HEK293T (cell line): ENCODE data around the gene TMEM243.

Experiments
- CTCF ChIA-PET: fragments of 350-600 bp; formaldehyde crosslinking; extraction: SDS; loops from one replicate; lab custom pipeline; 2021; ENCODE audit warnings: antibody characterized with exemption, inconsistent platforms; lab: Yijun Ruan, JAX
- POLR2A ChIA-PET: fragments of 350-600 bp; formaldehyde crosslinking; extraction: SDS; loops from one replicate; lab custom pipeline; 2020; ENCODE audit warnings: antibody characterized with exemption, inconsistent platforms; lab: Yijun Ruan, JAX
- DNase-seq: peaks from one replicate; pipeline ENCODE4 v3.0.0; 2012; ENCODE audit warnings: mixed read lengths; ENCODE audit errors: extremely low spot score
- ARNT ChIP-seq: fragments of 450-650 bp; IDR thresholded peaks from 2 replicates; pipeline ENCODE4 v1.6.1; 2017; ENCODE audit warnings: mild to moderate bottlenecking
- BHLHE40 ChIP-seq: fragments of 450-650 bp; IDR thresholded peaks from 2 replicates; pipeline ENCODE4 v1.6.1; 2016; ENCODE audit warnings: mild to moderate bottlenecking, moderate library complexity, borderline replicate concordance
- CTBP1 ChIP-seq: fragments of 450-650 bp; IDR thresholded peaks from 2 replicates; pipeline ENCODE4 v1.6.1; 2016; ENCODE audit warnings: borderline replicate concordance
- ELF4 ChIP-seq: fragments of 450-650 bp; IDR thresholded peaks from 2 replicates; pipeline ENCODE4 v1.6.1; 2017; ENCODE audit warnings: antibody characterized with exemption
- FOXA1 ChIP-seq: fragments of 450-650 bp; IDR thresholded peaks from 2 replicates; pipeline ENCODE4 v1.6.1; 2016; ENCODE audit warnings: mild to moderate bottlenecking
- FOXK2 ChIP-seq: fragments of 450-650 bp; IDR thresholded peaks from 2 replicates; pipeline ENCODE4 v1.6.1; 2016; ENCODE audit warnings: mild to moderate bottlenecking
- FOXM1 ChIP-seq: fragments of 450-650 bp; IDR thresholded peaks from 2 replicates; pipeline ENCODE4 v1.6.1; 2017; ENCODE audit warnings: mild to moderate bottlenecking, borderline replicate concordance
- HDGF ChIP-seq: fragments of 450-650 bp; IDR thresholded peaks from 2 replicates; pipeline ENCODE4 v1.6.1; 2017; ENCODE audit warnings: antibody characterized with exemption, borderline replicate concordance
- L3MBTL2 ChIP-seq: fragments of 450-650 bp; conservative IDR thresholded peaks from 2 replicates; pipeline ENCODE4 v1.6.1; 2016; ENCODE audit warnings: mild to moderate bottlenecking
- LEF1 ChIP-seq: fragments of 450-650 bp; IDR thresholded peaks from 2 replicates; pipeline ENCODE4 v1.6.1; 2017; ENCODE audit warnings: mild to moderate bottlenecking, borderline replicate concordance
- NFRKB ChIP-seq: fragments of 450-650 bp; IDR thresholded peaks from 2 replicates; pipeline ENCODE4 v1.6.1; 2016; ENCODE audit warnings: mild to moderate bottlenecking, moderate library complexity
- SP1 ChIP-seq: fragments of 450-650 bp; IDR thresholded peaks from 2 replicates; pipeline ENCODE4 v1.6.1; 2017
- SUZ12 ChIP-seq: fragments of 450-650 bp; IDR thresholded peaks from 2 replicates; pipeline ENCODE4 v1.6.1; 2016; ENCODE audit warnings: mild to moderate bottlenecking
- TARDBP ChIP-seq: fragments of 450-650 bp; IDR thresholded peaks from 2 replicates; pipeline ENCODE4 v1.6.1; 2016
- ZNF384 ChIP-seq: fragments of 450-650 bp; IDR thresholded peaks from 2 replicates; pipeline ENCODE4 v1.6.1; 2016
- TF ChIP-seq, protein P1 (sequence below): fragments of 450-650 bp; IDR thresholded peaks from 2 replicates; pipeline ENCODE4 v1.6.1; 2016

Gene TMEM243

DNA sequence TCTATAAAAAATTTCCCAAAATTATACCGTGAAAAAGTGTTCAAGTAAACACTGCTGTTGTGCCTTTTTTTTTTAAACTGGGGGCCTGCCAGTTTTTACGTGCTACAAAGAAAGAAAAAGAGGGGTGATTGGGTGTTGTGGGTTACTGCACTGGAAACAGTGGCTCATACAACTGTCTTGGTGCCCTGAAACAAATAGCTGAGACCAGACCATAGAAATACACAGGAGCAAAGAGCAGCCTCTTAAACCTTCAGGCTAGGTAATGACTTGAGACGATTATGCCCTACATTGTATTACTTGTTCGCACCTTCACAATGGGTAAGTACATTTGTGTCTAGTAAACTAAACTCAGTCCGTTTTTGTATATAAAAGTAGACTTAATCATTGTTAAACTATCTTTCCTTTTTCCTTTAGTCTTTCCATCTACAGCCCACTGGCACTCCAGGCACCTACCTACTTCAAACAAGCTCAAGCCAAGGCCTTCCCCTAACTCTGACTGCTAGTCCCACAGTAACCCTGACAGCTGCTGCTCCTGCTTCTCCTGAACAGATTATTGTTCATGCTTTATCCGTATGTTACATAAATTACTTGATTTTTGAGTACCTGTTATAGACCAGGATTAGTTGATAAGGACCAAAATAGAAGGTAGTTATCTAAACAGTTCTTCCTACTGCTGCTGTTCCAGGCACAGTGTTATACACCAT, 26.6 kb downstream of the TMEM243 start:
- CTCF ChIA-PET, result no interaction called here
- POLR2A ChIA-PET, result no interaction called here
- no peak for DNase-seq
- no peak for TF ChIP-seq FOXA1
- no peak for TF ChIP-seq FOXK2
- no peak for TF ChIP-seq SUZ12
- no peak for TF ChIP-seq CTBP1
- TF ChIP-seq NFRKB, result no peak
- no peak for TF ChIP-seq HDGF
- TF ChIP-seq ELF4, result no peak
- TF ChIP-seq ZNF384, result no peak
- TF ChIP-seq FOXM1, result no peak
- no peak for TF ChIP-seq LEF1
- no peak for TF ChIP-seq TARDBP
- no peak for TF ChIP-seq BHLHE40
- no peak for TF ChIP-seq ARNT
- TF ChIP-seq, protein P1, sequence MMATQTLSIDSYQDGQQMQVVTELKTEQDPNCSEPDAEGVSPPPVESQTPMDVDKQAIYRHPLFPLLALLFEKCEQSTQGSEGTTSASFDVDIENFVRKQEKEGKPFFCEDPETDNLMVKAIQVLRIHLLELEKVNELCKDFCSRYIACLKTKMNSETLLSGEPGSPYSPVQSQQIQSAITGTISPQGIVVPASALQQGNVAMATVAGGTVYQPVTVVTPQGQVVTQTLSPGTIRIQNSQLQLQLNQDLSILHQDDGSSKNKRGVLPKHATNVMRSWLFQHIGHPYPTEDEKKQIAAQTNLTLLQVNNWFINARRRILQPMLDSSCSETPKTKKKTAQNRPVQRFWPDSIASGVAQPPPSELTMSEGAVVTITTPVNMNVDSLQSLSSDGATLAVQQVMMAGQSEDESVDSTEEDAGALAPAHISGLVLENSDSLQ, result no peak
- no peak for TF ChIP-seq L3MBTL2

DNA sequence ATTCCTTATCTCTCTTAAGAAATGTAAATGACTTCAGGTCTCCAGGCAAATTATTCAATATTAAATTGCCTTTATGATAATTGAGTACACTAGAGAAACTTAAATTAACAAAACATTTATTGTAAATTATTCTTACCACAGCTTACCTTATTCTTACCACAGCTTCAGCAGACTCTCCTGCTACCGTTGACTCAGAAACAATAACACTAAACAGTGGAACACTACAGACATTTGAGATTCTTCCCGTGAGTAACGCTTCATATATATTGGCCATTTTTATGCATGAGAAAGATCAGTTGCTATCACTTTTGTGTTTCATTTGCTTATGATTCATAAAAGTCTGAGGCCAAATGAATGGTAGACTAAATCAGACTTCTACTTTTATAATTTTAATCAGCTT, 28.7 kb downstream of the TMEM243 start:
- no peak for DNase-seq
- CTCF ChIA-PET, result no interaction called here
- TF ChIP-seq HDGF (no peak), FOXA1 (no peak), L3MBTL2 (no peak), ELF4 (no peak), CTBP1 (no peak), LEF1 (no peak), SP1 (no peak), ARNT (no peak), TARDBP (no peak)
- POLR2A ChIA-PET, result no interaction called here

DNA sequence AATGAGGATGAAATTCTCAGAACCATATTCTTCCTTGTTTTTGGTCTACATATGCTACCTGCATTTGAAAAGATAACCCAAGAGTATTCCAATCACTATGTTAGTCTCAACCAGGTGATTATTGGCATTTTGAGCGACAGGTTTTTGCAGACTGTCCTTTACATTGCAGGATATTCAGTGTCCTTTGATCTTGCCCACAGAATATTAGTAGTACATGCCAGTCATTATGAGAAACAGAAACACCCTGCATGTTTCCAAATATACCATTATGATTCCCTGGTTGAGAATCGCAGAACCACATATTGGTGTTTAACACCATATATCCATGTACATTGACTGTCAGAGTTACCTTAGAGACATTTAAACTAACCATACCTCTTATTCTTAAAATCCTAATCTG, 30.6 kb downstream of the TMEM243 start:
- CTCF ChIA-PET, result no interaction called here
- no peak for DNase-seq
- TF ChIP-seq, protein P1, result no peak
- TF ChIP-seq HDGF (no peak), L3MBTL2 (no peak), FOXK2 (no peak), ELF4 (no peak), NFRKB (no peak), CTBP1 (no peak), ARNT (no peak), BHLHE40 (no peak), TARDBP (no peak), SUZ12 (no peak), FOXM1 (no peak), SP1 (no peak), LEF1 (no peak)
- POLR2A ChIA-PET, result no interaction called here

DNA sequence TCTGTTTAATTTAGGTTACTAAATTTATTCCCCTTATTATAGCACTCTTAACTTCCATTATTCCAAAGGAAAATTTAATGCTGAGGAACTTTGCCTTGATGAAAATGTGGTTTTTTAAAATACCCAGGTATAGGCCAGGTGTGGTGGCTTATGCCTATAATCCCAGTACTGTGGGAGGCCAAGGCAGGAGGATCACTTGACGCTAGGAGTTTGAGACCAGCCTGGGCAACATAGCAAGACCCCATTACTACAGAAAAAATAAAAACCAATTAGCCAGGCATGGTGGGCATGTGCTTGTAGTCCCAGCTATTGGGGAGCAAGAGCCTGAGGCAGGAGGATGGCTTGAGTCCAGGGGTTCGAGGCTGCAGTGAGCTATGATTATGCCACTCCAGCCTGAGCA, 32.4 kb downstream of the TMEM243 start:
- ChIA-PET POLR2A (no interaction called here), CTCF (no interaction called here)
- DNase-seq, result no peak
- TF ChIP-seq TARDBP, result no peak
- TF ChIP-seq ELF4, result no peak

DNA sequence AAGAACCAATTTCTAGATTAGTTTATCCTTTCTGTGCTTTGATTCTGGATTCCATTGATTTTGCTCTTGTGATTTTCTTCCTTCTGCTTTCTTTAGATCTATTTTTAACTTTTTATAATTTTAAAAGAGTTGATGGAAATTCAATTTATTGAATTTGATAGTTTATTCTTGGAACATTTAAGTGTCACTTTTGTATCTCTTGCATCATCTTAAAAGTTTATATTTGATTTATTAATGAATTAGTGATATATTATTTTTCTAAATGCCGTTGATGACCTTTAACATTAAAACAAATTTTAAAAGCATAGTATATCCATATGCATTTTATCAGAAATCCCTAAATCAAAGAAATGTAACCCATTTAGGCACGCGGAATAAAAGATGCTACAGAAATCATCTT, 40.4 kb downstream of the TMEM243 start:
- ChIA-PET POLR2A (no interaction called here), CTCF (no interaction called here)
- DNase-seq, result no peak
- TF ChIP-seq ZNF384 (no peak), SP1 (no peak), ARNT (no peak), L3MBTL2 (no peak), TARDBP (no peak), ELF4 (no peak), LEF1 (no peak), CTBP1 (no peak), NFRKB (no peak), FOXA1 (no peak), FOXK2 (no peak), HDGF (no peak), SUZ12 (no peak), FOXM1 (no peak), BHLHE40 (no peak)
- TF ChIP-seq, protein P1, result no peak

DNA sequence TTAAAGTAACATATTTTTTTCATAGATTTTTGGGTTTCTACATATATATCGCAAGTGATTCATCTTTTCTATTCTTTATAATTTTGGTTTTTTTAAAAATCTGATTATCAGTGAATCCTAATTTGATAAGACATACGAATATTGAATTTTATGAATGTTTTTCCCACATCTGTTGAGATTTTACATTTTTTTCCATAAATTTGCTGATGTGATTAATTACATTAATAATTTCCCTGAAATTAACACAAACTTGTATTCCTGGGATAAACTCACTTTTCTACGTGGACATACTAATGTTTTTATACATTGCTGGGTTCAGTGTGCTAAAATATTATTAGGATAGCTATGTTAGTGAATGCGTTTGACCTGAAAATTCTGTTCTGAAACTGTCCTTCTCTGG, 41.2 kb downstream of the TMEM243 start:
- DNase-seq, result no peak
- CTCF ChIA-PET, result no interaction called here
- POLR2A ChIA-PET, result interaction anchor here (1.1 kb wide), 1 partner anchor 26 kb away, joined by 4 read pairs; the partner anchor contains the start of gene DMTF1
- TF ChIP-seq FOXA1 (no peak), TARDBP (no peak), CTBP1 (no peak), SP1 (no peak), FOXK2 (no peak), NFRKB (no peak), SUZ12 (no peak), L3MBTL2 (no peak), ARNT (no peak), HDGF (no peak), FOXM1 (no peak), ELF4 (no peak)
